HCT116 (cell line): ENCODE measurements around the gene ZNF148. TPM values are rescaled to one million over a fixed set of nuclear protein-coding genes. Genes with fewer than 3 reads are reported as not detected.

Source experiments
- ATAC-seq: fragments of 200-7000 bp; cut with Tn5 transposase; 2 replicates; pipeline ENCODE4 v1.9.1; 2020; ENCODE audit warnings: mild to moderate bottlenecking, moderate library complexity
- BruUV-seq: library from RNA; stranded (reverse); fragments of 400-500 nt; replicated peaks from 2 replicates; lab custom pipeline; 2021; lab: Mats Ljungman, UMichigan
- CTCF ChIA-PET: fragments of 300-600 bp; sonication (Branson Sonifier 250); formaldehyde crosslinking; loops from one replicate; lab custom pipeline; 2021; ENCODE audit warnings: antibody characterized with exemption; lab: Charles Lee
- POLR2A ChIA-PET: fragments of 300-600, 350-600 bp; sonication (Branson Sonifier 250); formaldehyde crosslinking; loops from one replicate; lab custom pipeline; 2021; ENCODE audit warnings: antibody characterized with exemption; lab: Charles Lee
- RAD21 ChIA-PET, 2 experiments: fragments of 300-600 bp; sonication (Branson Sonifier 250); formaldehyde crosslinking; loops; one replicate each; lab custom pipeline; 2023; ENCODE audit warnings: low total read pairs in 2 of 2; ENCODE audit not compliant: uncharacterized antibody in 2 of 2, unreplicated experiment in 2 of 2, low non-redundant PET in 1 of 2; lab: Charles Lee
- DNase-seq: peaks from one replicate; pipeline ENCODE4 v3.0.0-alpha.2; 2010; ENCODE audit warnings: low read depth, low spot score
- H2AFZ ChIP-seq: fragments of 200-600 bp; shearing (Covaris generic), sonication (generic); 2 replicates; pipeline ENCODE4 v1.6.1; 2017; ENCODE audit warnings: low read depth, mixed run types, mixed read lengths, antibody characterized with exemption, low read length; ENCODE audit not compliant: poor library complexity, severe bottlenecking
- H3K27ac ChIP-seq: 2 replicates; pipeline ENCODE4 v1.5.1; 2012; ENCODE audit warnings: low read depth, low read length
- H3K27me3 ChIP-seq: fragments of 200-600 bp; sonication (generic); 2 replicates; pipeline ENCODE4 v1.6.1; 2016; ENCODE audit warnings: mixed run types, low read length, mixed read lengths; ENCODE audit not compliant: insufficient read depth
- H3K36me3 ChIP-seq, 2 experiments: fragments of 200-500 bp in 1 of 2; fragments of 200-600 bp in 1 of 2; sonication (Bioruptor generic) in 1 of 2; sonication (generic) in 1 of 2; 2 replicates each; pipeline versions ENCODE4 v1.5.1 to v1.6.1; 2014 to 2016; ENCODE audit warnings: low read length in 2 of 2, inconsistent platforms in 1 of 2, mixed read lengths in 1 of 2, mixed run types in 1 of 2; ENCODE audit not compliant: insufficient read depth in 2 of 2, control insufficient read depth in 1 of 2
- H3K4me1 ChIP-seq, 2 experiments: fragments of 200-600 bp in 1 of 2; sonication (generic) in 1 of 2; 2 replicates each; pipeline versions ENCODE4 v1.5.1 to v1.6.1; 2012 to 2017; ENCODE audit warnings: low read length in 2 of 2, inconsistent platforms in 1 of 2, mild to moderate bottlenecking in 1 of 2, mixed read lengths in 1 of 2, mixed run types in 1 of 2, moderate library complexity in 1 of 2; ENCODE audit not compliant: insufficient read depth in 2 of 2, control insufficient read depth in 1 of 2
- H3K4me2 ChIP-seq: fragments of 200-600 bp; sonication (generic); 2 replicates; pipeline ENCODE4 v1.6.1; 2017; ENCODE audit warnings: mixed run types, low read length, mixed read lengths
- H3K4me3 ChIP-seq, 2 experiments: fragments of 200-600 bp in 1 of 2; sonication (generic) in 1 of 2; replicated peaks in 1 of 2; 2 replicates each; pipeline ENCODE4 v1.5.1; 2011 to 2016; ENCODE audit warnings: low read length in 2 of 2, control low read depth in 1 of 2, low read depth in 1 of 2, mild to moderate bottlenecking in 1 of 2, mixed read lengths in 1 of 2, mixed run types in 1 of 2
- H3K79me2 ChIP-seq: fragments of 200-600 bp; sonication (generic); 2 replicates; pipeline ENCODE4 v1.6.1; 2017; ENCODE audit warnings: mild to moderate bottlenecking, mixed run types, low read length, moderate library complexity, mixed read lengths; ENCODE audit not compliant: insufficient read depth
- H3K9ac ChIP-seq: fragments of 200-600 bp; sonication (generic); 2 replicates; pipeline ENCODE4 v1.6.1; 2016; ENCODE audit warnings: low read length, mixed read lengths
- H3K9me2 ChIP-seq: fragments of 200-600 bp; sonication (generic), shearing (Covaris generic); 2 replicates; pipeline ENCODE4 v1.6.1; 2017; ENCODE audit warnings: mixed run types, mild to moderate bottlenecking, moderate library complexity; ENCODE audit not compliant: insufficient read depth
- H3K9me3 ChIP-seq, 2 experiments: fragments of 200-500 bp in 1 of 2; fragments of 200-600 bp in 1 of 2; sonication (Bioruptor generic) in 1 of 2; sonication (generic) in 1 of 2; 2 replicates each; pipeline ENCODE4 v1.6.1; 2014 to 2017; ENCODE audit warnings: low read length in 2 of 2, mixed read lengths in 2 of 2, inconsistent platforms in 1 of 2, low read depth in 1 of 2, mild to moderate bottlenecking in 1 of 2, mixed run types in 1 of 2, moderate library complexity in 1 of 2; ENCODE audit not compliant: control insufficient read depth in 1 of 2, insufficient read depth in 1 of 2
- H4K20me1 ChIP-seq: fragments of 200-600 bp; sonication (generic), shearing (Covaris generic); 2 replicates; pipeline ENCODE4 v1.6.1; 2017; ENCODE audit warnings: mixed run types, mild to moderate bottlenecking, moderate library complexity; ENCODE audit not compliant: insufficient read depth
- ATF3 ChIP-seq: IDR thresholded peaks from 2 replicates; pipeline ENCODE4 v1.6.1; 2012
- CBX3 ChIP-seq: IDR thresholded peaks from 2 replicates; pipeline ENCODE4 v1.6.1; 2012; ENCODE audit warnings: low read depth
- CEBPB ChIP-seq: IDR thresholded peaks from 2 replicates; pipeline ENCODE4 v1.6.1; 2012; ENCODE audit warnings: low read depth
- EZH2 ChIP-seq: fragments of 200-600 bp; sonication (generic); IDR thresholded peaks from 2 replicates; pipeline ENCODE4 v1.6.1; 2017; ENCODE audit warnings: antibody characterized with exemption, mixed run types
- JUND ChIP-seq: IDR thresholded peaks from 2 replicates; pipeline ENCODE4 v1.6.1; 2012
- POLR2AphosphoS5 ChIP-seq: IDR thresholded peaks from 2 replicates; pipeline ENCODE4 v1.6.1; 2011; ENCODE audit warnings: mild to moderate bottlenecking, low read depth, low read length, moderate library complexity
- RAD21 ChIP-seq: IDR thresholded peaks from 2 replicates; pipeline ENCODE4 v1.6.1; 2012; ENCODE audit warnings: low read depth, mild to moderate bottlenecking
- YY1 ChIP-seq: IDR thresholded peaks from 2 replicates; pipeline ENCODE4 v1.6.1; 2011; ENCODE audit warnings: low read length, low read depth, moderate library complexity, mild to moderate bottlenecking; ENCODE audit not compliant: insufficient replicate concordance; ENCODE audit errors: extremely low read depth
- ZNF274 ChIP-seq: fragments of 200-500 bp; sonication (Bioruptor generic); IDR thresholded peaks from 2 replicates; pipeline ENCODE4 v1.6.1; 2014; ENCODE audit warnings: mild to moderate bottlenecking, low read depth, low read length, inconsistent platforms
- intact Hi-C: fragments of 100-400 bp; cut with micrococcal nuclease; formaldehyde crosslinking; loops from 2 replicates; pipeline ENCODE4 v1.10.0; 2022
- total RNA-seq: library from RNA; stranded (reverse); gene quantifications from one replicate; pipeline ENCODE4 v1.2.1, GENCODE V29; 2021; ENCODE audit not compliant: unreplicated experiment
- TF ChIP-seq, protein P1 (sequence below): IDR thresholded peaks from 2 replicates; pipeline ENCODE4 v1.6.1; 2011; ENCODE audit warnings: mild to moderate bottlenecking, low read length, moderate library complexity; ENCODE audit not compliant: insufficient replicate concordance; ENCODE audit errors: extremely low read depth
- TF ChIP-seq, protein P2 (sequence below): IDR thresholded peaks from 2 replicates; pipeline ENCODE4 v1.6.1; 2012

The ZNF148 gene
- total RNA-seq, 1 experiment from 2014 or later: 35.0 TPM

GRCh38 chr3:125325746-125326145 lies 49.4 kb downstream of the ZNF148 start (continued):
- TF ChIP-seq, protein P1, sequence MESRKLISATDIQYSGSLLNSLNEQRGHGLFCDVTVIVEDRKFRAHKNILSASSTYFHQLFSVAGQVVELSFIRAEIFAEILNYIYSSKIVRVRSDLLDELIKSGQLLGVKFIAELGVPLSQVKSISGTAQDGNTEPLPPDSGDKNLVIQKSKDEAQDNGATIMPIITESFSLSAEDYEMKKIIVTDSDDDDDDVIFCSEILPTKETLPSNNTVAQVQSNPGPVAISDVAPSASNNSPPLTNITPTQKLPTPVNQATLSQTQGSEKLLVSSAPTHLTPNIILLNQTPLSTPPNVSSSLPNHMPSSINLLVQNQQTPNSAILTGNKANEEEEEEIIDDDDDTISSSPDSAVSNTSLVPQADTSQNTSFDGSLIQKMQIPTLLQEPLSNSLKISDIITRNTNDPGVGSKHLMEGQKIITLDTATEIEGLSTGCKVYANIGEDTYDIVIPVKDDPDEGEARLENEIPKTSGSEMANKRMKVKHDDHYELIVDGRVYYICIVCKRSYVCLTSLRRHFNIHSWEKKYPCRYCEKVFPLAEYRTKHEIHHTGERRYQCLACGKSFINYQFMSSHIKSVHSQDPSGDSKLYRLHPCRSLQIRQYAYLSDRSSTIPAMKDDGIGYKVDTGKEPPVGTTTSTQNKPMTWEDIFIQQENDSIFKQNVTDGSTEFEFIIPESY: no peak
- TF ChIP-seq RAD21: no peak
- TF ChIP-seq, all 23 proteins: peak for 0

DNA sequence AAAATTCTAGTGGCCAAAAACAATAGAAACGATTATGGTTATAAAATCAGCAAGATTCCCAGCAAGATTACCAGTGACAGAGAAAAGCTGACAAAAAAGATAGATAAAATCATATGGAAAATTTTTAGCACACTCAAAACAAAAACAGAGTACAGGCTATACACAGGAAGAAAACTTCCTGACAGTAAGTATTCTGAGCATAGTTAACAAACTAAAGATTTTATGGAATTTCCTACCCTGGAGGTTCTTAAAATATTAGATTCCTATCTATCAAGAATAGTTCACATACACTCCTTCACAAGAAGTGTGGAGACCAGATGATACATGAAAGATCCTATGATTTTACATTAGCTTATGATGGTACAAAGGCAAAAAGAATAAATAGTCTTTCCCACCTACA lies 50.8 kb downstream of the ZNF148 start:
- POLR2A ChIA-PET: no interaction called here
- BruUV-seq: no TSS peak
- ATAC-seq: no peak

More for the DNA sequence above, 50.8 kb downstream of the ZNF148 start:
- Histone ChIP-seq H3K9ac (no peak overlapping the region), H2AFZ (no peak overlapping the region), H3K4me2 (no peak overlapping the region), H3K4me3 (no peak overlapping the region), H3K79me2 (peaks cover 4% of the 10 kb centered on the region), H3K27me3 (no peaks in the 10 kb centered on the region), H4K20me1 (no peaks in the 10 kb centered on the region), H3K36me3 (no peaks in the 10 kb centered on the region; a peak in 1 of 4 replicates), H3K4me1 (no peaks in the 10 kb centered on the region), H3K9me3 (no peaks in the 10 kb centered on the region), H3K27ac (no peak overlapping the region), H3K9me2 (no peaks in the 10 kb centered on the region)
- no peak for TF ChIP-seq POLR2AphosphoS5
- TF ChIP-seq CEBPB: no peak
- no peak for TF ChIP-seq ATF3
- no peak for TF ChIP-seq YY1
- no peak for TF ChIP-seq JUND
- TF ChIP-seq, protein P1: no peak
- no peak for TF ChIP-seq CBX3
- TF ChIP-seq, protein P2, sequence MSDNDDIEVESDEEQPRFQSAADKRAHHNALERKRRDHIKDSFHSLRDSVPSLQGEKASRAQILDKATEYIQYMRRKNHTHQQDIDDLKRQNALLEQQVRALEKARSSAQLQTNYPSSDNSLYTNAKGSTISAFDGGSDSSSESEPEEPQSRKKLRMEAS: no peak
- no peak for TF ChIP-seq EZH2
- no peak for TF ChIP-seq ZNF274
- DNase-seq: no peak
- ChIA-PET CTCF (no interaction called here), RAD21 (no interaction called here)
- intact Hi-C loops: no loop called here
